IMR-90 (cell line): ENCODE data around the gene SEMG1. TPM values are rescaled to one million over a fixed set of nuclear protein-coding genes. Genes with fewer than 3 reads are reported as not detected.

ENCODE experiments used
- ATAC-seq: fragments of 200-7000 bp; cut with Tn5 transposase; 2 replicates; pipeline ENCODE4 v1.9.1; 2020; ENCODE audit warnings: low read depth, mild to moderate bottlenecking, moderate library complexity
- BruUV-seq: library from RNA; stranded (reverse); fragments of 400-500 nt; replicated peaks from 2 replicates; lab custom pipeline; 2021; lab: Mats Ljungman, UMichigan
- CTCF ChIA-PET: fragments of 300-600 bp; formaldehyde crosslinking; extraction: SDS; loops from one replicate; lab custom pipeline; 2021; ENCODE audit warnings: antibody characterized with exemption; lab: Yijun Ruan, JAX
- POLR2A ChIA-PET: fragments of 300-600 bp; sonication (Branson Sonifier 250); formaldehyde crosslinking; loops from one replicate; lab custom pipeline; 2022; ENCODE audit warnings: antibody characterized with exemption; ENCODE audit not compliant: unreplicated experiment; lab: Charles Lee
- DNase-seq: peaks from one replicate; pipeline ENCODE4 v3.0.0; 2013
- H2AFZ ChIP-seq: replicated peaks from 2 replicates; pipeline ENCODE3; 2013; ENCODE audit warnings: low read length, mild to moderate bottlenecking; ENCODE audit not compliant: poor library complexity
- H2AK5ac ChIP-seq: 2 replicates; pipeline ENCODE4 v1.6.1; 2013; ENCODE audit warnings: low read depth, low read length, inconsistent platforms
- H2AK9ac ChIP-seq: replicated peaks from 2 replicates; pipeline ENCODE3; 2013; ENCODE audit warnings: mild to moderate bottlenecking, low read depth, low read length, moderate library complexity; ENCODE audit not compliant: poor library complexity
- H2BK120ac ChIP-seq: 2 replicates; pipeline ENCODE4 v1.6.1; 2013; ENCODE audit warnings: low read depth, low read length, inconsistent platforms
- H2BK15ac ChIP-seq: 3 replicates; pipeline ENCODE4 v1.6.1; 2013; ENCODE audit warnings: low read depth, low read length, inconsistent platforms
- H2BK20ac ChIP-seq: 2 replicates; pipeline ENCODE4 v1.6.1; 2013; ENCODE audit warnings: low read depth, mild to moderate bottlenecking, inconsistent platforms, low read length, moderate library complexity
- H2BK5ac ChIP-seq: 2 replicates; pipeline ENCODE4 v1.6.1; 2013; ENCODE audit warnings: mild to moderate bottlenecking, low read depth, low read length, inconsistent platforms; ENCODE audit not compliant: poor library complexity, severe bottlenecking
- H3K14ac ChIP-seq: replicated peaks from 2 replicates; pipeline ENCODE4 v1.6.1; 2013; ENCODE audit warnings: low read depth, low read length, inconsistent platforms
- H3K18ac ChIP-seq: 2 replicates; pipeline ENCODE4 v1.6.1; 2013; ENCODE audit warnings: low read depth, low read length, control low read depth
- H3K23ac ChIP-seq: 2 replicates; pipeline ENCODE4 v1.6.1; 2013; ENCODE audit warnings: low read depth, low read length, inconsistent platforms
- H3K27ac ChIP-seq: 2 replicates; pipeline ENCODE4 v1.5.1; 2013; ENCODE audit warnings: mild to moderate bottlenecking, control low read depth, low read length; ENCODE audit not compliant: insufficient read depth
- H3K27me3 ChIP-seq: 2 replicates; pipeline ENCODE4 v1.6.1; 2013; ENCODE audit warnings: low read length; ENCODE audit not compliant: control insufficient read depth, insufficient read depth
- H3K36me3 ChIP-seq: 2 replicates; pipeline ENCODE4 v1.6.1; 2013; ENCODE audit warnings: low read length, mixed read lengths; ENCODE audit not compliant: control insufficient read depth, insufficient read depth
- H3K4ac ChIP-seq: 2 replicates; pipeline ENCODE4 v1.6.1; 2013; ENCODE audit warnings: low read depth, low read length, inconsistent platforms
- H3K4me1 ChIP-seq: 2 replicates; pipeline ENCODE4 v1.6.1; 2013; ENCODE audit warnings: low read length, mixed read lengths; ENCODE audit not compliant: control insufficient read depth, insufficient read depth
- H3K4me2 ChIP-seq: 2 replicates; pipeline ENCODE4 v1.6.1; 2013; ENCODE audit warnings: low read depth, mild to moderate bottlenecking, control low read depth, low read length, moderate library complexity
- H3K4me3 ChIP-seq: 2 replicates; pipeline ENCODE4 v1.5.1; 2013; ENCODE audit warnings: low read depth, mild to moderate bottlenecking, control low read depth, low read length, moderate library complexity; ENCODE audit not compliant: insufficient read depth
- H3K56ac ChIP-seq: 2 replicates; pipeline ENCODE4 v1.6.1; 2013; ENCODE audit warnings: low read length, inconsistent platforms; ENCODE audit not compliant: insufficient read depth; ENCODE audit errors: extremely low read depth
- H3K79me1 ChIP-seq, 2 experiments: 2 replicates each; pipeline ENCODE4 v1.6.1; 2013; ENCODE audit warnings: low read length in 2 of 2, inconsistent platforms in 1 of 2, low read depth in 1 of 2
- H3K9ac ChIP-seq: 2 replicates; pipeline ENCODE4 v1.6.1; 2013; ENCODE audit warnings: low read depth, low read length, control low read depth
- H3K9me1 ChIP-seq: 2 replicates; pipeline ENCODE4 v1.6.1; 2013; ENCODE audit warnings: low read length, inconsistent platforms; ENCODE audit not compliant: insufficient read depth
- H3K9me3 ChIP-seq: 2 replicates; pipeline ENCODE4 v1.6.1; 2013; ENCODE audit warnings: low read length; ENCODE audit not compliant: control insufficient read depth, insufficient read depth
- H4K20me1 ChIP-seq: 2 replicates; pipeline ENCODE4 v1.6.1; 2013; ENCODE audit warnings: low read length, inconsistent platforms; ENCODE audit not compliant: insufficient read depth
- H4K5ac ChIP-seq: 2 replicates; pipeline ENCODE4 v1.6.1; 2013; ENCODE audit warnings: mild to moderate bottlenecking, low read depth, low read length, control low read depth
- H4K8ac ChIP-seq, 2 experiments: 2 replicates each; pipeline ENCODE4 v1.6.1; 2013; ENCODE audit warnings: low read depth in 2 of 2, low read length in 2 of 2, control low read depth in 1 of 2, inconsistent platforms in 1 of 2
- H4K91ac ChIP-seq: 2 replicates; pipeline ENCODE4 v1.6.1; 2013; ENCODE audit warnings: low read depth, low read length, inconsistent platforms; ENCODE audit not compliant: insufficient read depth
- CEBPB ChIP-seq: IDR thresholded peaks from 2 replicates; pipeline ENCODE4 v1.6.1; 2012; ENCODE audit warnings: low read depth, low read length, improper control_type of control experiment
- CHD1 ChIP-seq: IDR thresholded peaks from 2 replicates; pipeline ENCODE4 v1.6.1; 2012; ENCODE audit warnings: low read depth, low read length, improper control_type of control experiment
- CTCF ChIP-seq: conservative IDR thresholded peaks from 2 replicates; pipeline ENCODE4 v1.5.1; 2012; ENCODE audit warnings: mild to moderate bottlenecking, low read depth, low read length, improper control_type of control experiment
- ELK1 ChIP-seq: fragments of 150-350 bp; IDR thresholded peaks from 2 replicates; pipeline ENCODE4 v1.6.1; 2016; ENCODE audit warnings: low read depth, mild to moderate bottlenecking, low read length, moderate library complexity, borderline replicate concordance
- FOS ChIP-seq: fragments of 150-350 bp; IDR thresholded peaks from 2 replicates; pipeline ENCODE4 v1.6.1; 2016; ENCODE audit warnings: low read depth, low read length
- MAZ ChIP-seq: IDR thresholded peaks from 2 replicates; pipeline ENCODE4 v1.6.1; 2012; ENCODE audit warnings: low read depth, mild to moderate bottlenecking, low read length, improper control_type of control experiment, moderate library complexity, borderline replicate concordance
- MXI1 ChIP-seq: IDR thresholded peaks from 2 replicates; pipeline ENCODE4 v1.6.1; 2012; ENCODE audit warnings: low read depth, mild to moderate bottlenecking, low read length, moderate library complexity, borderline replicate concordance
- NFE2L2 ChIP-seq: fragments of 150-350 bp; IDR thresholded peaks from 2 replicates; pipeline ENCODE4 v1.6.1; 2016; ENCODE audit warnings: low read depth, mild to moderate bottlenecking, low read length
- POLR2A ChIP-seq: IDR thresholded peaks from 2 replicates; pipeline ENCODE4 v1.6.1; 2012; ENCODE audit warnings: mild to moderate bottlenecking, low read depth, low read length
- RAD21 ChIP-seq: IDR thresholded peaks from 2 replicates; pipeline ENCODE4 v1.6.1; 2012; ENCODE audit warnings: low read length, improper control_type of control experiment
- RCOR1 ChIP-seq: IDR thresholded peaks from 2 replicates; pipeline ENCODE4 v1.6.1; 2012; ENCODE audit warnings: mild to moderate bottlenecking, low read length, improper control_type of control experiment; ENCODE audit not compliant: insufficient replicate concordance
- SMC3 ChIP-seq: fragments of 150-350 bp; IDR thresholded peaks from 2 replicates; pipeline ENCODE4 v1.6.1; 2016; ENCODE audit warnings: low read depth, mild to moderate bottlenecking, antibody characterized with exemption, low read length, moderate library complexity
- USF2 ChIP-seq: fragments of 150-350 bp; IDR thresholded peaks from 2 replicates; pipeline ENCODE4 v1.6.1; 2017; ENCODE audit warnings: mild to moderate bottlenecking, antibody characterized with exemption, low read length, low read depth
- WGBS, 2 experiments: methylation state at CpG; one replicate each; pipeline versions ENCODE4 v1.1.5 to v1.1.7; 2013; ENCODE audit warnings: missing lambda C conversion rate in 2 of 2; ENCODE audit not compliant: insufficient read length in 1 of 2; ENCODE audit errors: extremely low coverage in 2 of 2; 5-methylcytosine and 5-hydroxymethylcytosine counted together
- dilution Hi-C: fragments of 300-500 bp; cut with HindIII; formaldehyde crosslinking; loops from one replicate; pipeline ENCODE4 v1.14.3; 2018; ENCODE audit warnings: low sequenced_read_pairs; ENCODE audit not compliant: unreplicated experiment
- in situ Hi-C: fragments of 300-500 bp; cut with MboI; formaldehyde crosslinking; loops from 3 replicates; pipeline ENCODE4 v1.14.3; 2019; ENCODE audit warnings: low sequenced_read_pairs, inconsistent platforms, mixed read lengths
- intact Hi-C: fragments of 100-400 bp; cut with micrococcal nuclease; formaldehyde crosslinking; loops from 2 replicates; pipeline ENCODE4 v1.10.0; 2022
- polyA plus RNA-seq, 3 experiments: library from polyadenylated mRNA; depleted of rRNA; stranded (reverse); fragments of >200 nt; gene quantifications; 2 replicates each; pipeline ENCODE4 v1.2.3, GENCODE V29; 2012; ENCODE audit warnings: low replicate concordance in 1 of 3
- total RNA-seq: library from RNA; depleted of rRNA; stranded (reverse); fragments of >200 nt; gene quantifications from 2 replicates; pipeline ENCODE4 v1.2.3, GENCODE V29; 2012

SEMG1 gene
- total and polyA plus RNA-seq, 2 of the 4 experiments (the other 2 are of a cell fraction), result not detected

GRCh38 chr20:45176526-45177267, 30.1 kb upstream of the SEMG1 start:
- BruUV-seq, result no TSS peak
- dilution Hi-C loops, result no loop called here
- DNase-seq (no peak), ATAC-seq (no peak)
- Histone ChIP-seq H2BK15ac (no peak overlapping the region), H3K4ac (no peak overlapping the region), H2AK5ac (no peak overlapping the region), H4K8ac (no peak overlapping the region), H3K23ac (no peak overlapping the region), H3K9me1 (no peaks in the 10 kb centered on the region), H3K18ac (no peak overlapping the region), H4K5ac (no peak overlapping the region), H2BK20ac (no peak overlapping the region), H3K4me2 (no peak overlapping the region), H2BK5ac (no peak overlapping the region), H3K27ac (no peak overlapping the region), H4K91ac (no peak overlapping the region), H2AK9ac (no peak overlapping the region), H3K9me3 (no peaks in the 10 kb centered on the region), H2BK120ac (no peak overlapping the region), H3K36me3 (no peaks in the 10 kb centered on the region), H3K56ac (no peak overlapping the region), H3K4me3 (no peak overlapping the region), H3K4me1 (no peaks in the 10 kb centered on the region), H4K20me1 (no peaks in the 10 kb centered on the region), H3K79me1 (no peaks in the 10 kb centered on the region), H2AFZ (no peak overlapping the region), H3K9ac (no peak overlapping the region), H3K27me3 (peaks cover 4% of the 10 kb centered on the region), H3K14ac (no peak overlapping the region)
- in situ Hi-C loops, result no loop called here
- CTCF ChIA-PET, result no interaction called here
- no peak for TF ChIP-seq CTCF
- TF ChIP-seq MXI1, result no peak
- TF ChIP-seq RAD21, result no peak
- TF ChIP-seq NFE2L2, result no peak
- no peak for TF ChIP-seq CHD1
- no peak for TF ChIP-seq USF2
- no peak for TF ChIP-seq CEBPB
- no peak for TF ChIP-seq FOS
- TF ChIP-seq MAZ, result no peak
- no peak for TF ChIP-seq POLR2A
- TF ChIP-seq RCOR1, result no peak
- TF ChIP-seq ELK1, result no peak
- no peak for TF ChIP-seq SMC3
- intact Hi-C loops, result no loop called here
- POLR2A ChIA-PET, result no interaction called here
- WGBS, 2 experiments, result 67% methylated on average over 1 of the region's 4 CpGs; no CpG with 5 or more reads in 1 of the 2 experiments
